Kidney glomerular epithelial cell (primary cell): ENCODE data around the gene HMCES.

ENCODE experiments used
- DNase-seq: peaks from one replicate; lab custom pipeline; 2025; lab: John Stamatoyannopoulos, UW

HMCES gene

DNA sequence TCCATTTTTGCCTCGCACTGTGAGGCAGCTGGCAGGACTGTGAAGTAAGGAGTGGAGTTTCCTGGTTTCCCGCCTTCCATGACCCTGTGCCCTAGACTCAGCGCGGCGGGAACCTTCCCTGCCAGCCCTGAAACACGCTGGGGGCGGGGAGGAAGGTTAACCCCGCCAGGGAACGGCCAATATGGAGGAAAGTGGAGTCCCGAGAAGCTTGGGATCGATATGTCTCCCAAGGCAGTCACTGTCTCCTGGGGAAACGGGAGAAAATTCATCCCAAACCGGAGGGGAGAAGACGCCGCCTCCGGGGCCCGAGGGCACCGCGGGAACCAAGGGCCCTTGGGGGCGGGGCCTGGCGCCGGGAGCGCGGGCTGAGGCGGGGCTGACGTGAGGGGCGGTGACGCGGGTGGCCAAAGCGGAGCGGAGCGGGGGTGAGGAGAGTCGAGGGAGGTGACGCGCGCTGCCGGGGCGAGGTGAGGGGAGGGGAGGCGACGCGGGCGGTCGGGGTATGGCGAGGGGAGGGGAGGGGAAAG lies at the start of gene HMCES:
Gene HMCES, plus strand, starts transcription at position 432 of the 527 bp plus-strand sequence. CDS start 863 bp downstream, outside the sequence.
- peak; percentile 52 for DNase-seq

GRCh38 chr3:129228891-129229585 lies 49.6 kb upstream of the HMCES start:
- peak; percentile 22 for DNase-seq

DNA sequence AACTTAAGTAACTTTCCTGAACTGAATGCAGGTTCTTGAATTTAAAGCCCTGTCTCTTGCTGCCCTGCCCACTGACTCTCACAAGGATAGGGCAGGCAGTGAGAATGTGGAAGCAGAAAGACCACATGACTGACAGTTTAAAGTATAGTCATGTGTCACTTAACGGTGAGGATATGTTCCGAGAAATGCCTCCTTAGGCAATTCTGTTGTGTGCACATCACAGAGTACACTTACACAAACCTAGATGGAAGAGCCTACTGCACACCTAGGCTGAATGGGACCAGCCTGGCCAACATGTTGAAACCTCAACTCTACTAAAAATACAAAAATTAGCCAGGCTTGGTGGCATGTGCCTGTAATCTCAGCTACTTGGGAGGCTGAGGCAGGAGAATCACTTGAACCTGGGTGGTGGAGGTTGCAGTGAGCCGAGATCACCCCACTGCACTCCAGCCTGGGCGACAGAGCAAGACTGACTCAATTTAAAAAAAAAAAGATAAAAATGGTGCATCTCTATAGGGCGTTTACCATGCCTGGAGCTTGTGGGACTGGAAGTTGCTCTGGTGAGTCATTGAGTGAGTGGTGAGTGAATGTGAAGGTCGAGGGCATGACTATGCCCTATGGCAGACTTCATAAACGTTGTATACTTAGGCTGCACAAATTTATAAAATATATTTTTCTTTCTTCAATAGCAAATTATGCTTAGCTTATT lies 48.2 kb upstream of the HMCES start:
- DNase-seq = peak; percentile 44

- DNase-seq = no peak
Measured at GRCh38 chr3:129231331-129232119, 47.1 kb upstream of the HMCES start.

- DNase-seq = no peak
Measured at GRCh38 chr3:129233538-129233937, 45.1 kb upstream of the HMCES start.

DNA sequence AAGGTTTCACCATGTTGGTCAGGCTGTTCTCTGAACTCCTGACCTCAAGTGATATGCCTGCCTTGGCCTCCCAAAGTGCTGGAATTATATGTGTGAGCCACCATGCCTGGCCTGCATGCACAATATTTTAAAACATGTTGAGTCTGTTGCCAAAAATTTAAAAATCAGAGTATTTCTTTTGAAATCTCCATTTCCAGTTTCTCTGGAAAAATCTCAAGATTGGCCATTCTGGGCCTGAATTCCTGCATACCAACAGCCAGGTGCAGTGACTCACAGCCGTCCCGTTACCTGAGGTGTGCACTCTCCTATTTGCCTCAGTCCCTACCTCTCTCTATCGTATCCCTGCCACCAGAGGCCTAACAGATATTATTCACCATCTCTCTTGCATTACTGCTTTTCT lies 44.2 kb upstream of the HMCES start:
- DNase-seq = no peak

GRCh38 chr3:129235344-129235917 lies 43.2 kb upstream of the HMCES start:
- DNase-seq = no peak

GRCh38 chr3:129238945-129239705 lies 39.5 kb upstream of the HMCES start:
- no peak for DNase-seq

GRCh38 chr3:129239991-129240390 lies 38.7 kb upstream of the HMCES start:
- DNase-seq = no peak

DNA sequence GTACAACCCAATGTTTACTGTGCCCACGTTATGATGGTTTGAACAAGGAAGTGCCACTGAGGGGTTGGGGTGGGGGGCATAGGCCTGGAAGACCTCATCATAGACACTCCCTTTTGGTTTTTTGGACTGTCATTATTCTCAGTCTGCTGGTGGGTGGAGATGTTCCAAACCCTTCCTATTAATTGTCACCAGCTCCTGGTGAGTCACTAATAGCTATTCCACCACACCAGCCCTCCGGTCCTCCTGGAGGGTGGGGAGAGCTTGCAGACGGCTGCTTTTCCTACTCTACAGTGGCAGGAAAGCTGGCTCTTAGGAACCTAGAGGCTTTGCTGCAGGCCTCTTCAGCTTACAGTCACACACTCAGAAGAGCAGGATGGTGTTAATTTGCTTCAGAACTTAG lies 38.2 kb upstream of the HMCES start:
- DNase-seq = no peak

GRCh38 chr3:129245141-129245540 lies 33.5 kb upstream of the HMCES start:
- DNase-seq = no peak

- peak; percentile 87 for DNase-seq
Measured at GRCh38 chr3:129245641-129246306, 32.9 kb upstream of the HMCES start.

DNA sequence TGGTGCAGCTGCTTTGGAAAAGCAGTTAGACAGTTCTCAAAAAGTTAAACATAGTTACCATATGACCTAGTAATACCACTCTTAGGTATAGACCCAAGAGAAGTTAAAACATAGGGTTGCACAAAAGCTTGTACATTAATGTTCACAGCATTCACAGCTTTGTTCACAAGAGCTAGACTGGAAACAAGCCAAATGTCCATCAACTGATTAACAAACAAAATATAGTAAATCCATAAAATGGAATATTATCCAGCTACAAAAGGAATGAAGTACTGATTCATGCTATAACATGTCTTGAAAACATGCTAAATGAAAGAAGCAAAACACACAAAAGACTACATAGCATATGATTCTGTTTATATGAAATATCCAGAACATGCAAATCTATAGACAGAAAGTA lies 32.0 kb upstream of the HMCES start:
- no peak for DNase-seq

GRCh38 chr3:129248286-129248979 lies 30.2 kb upstream of the HMCES start:
- DNase-seq = no peak

DNA sequence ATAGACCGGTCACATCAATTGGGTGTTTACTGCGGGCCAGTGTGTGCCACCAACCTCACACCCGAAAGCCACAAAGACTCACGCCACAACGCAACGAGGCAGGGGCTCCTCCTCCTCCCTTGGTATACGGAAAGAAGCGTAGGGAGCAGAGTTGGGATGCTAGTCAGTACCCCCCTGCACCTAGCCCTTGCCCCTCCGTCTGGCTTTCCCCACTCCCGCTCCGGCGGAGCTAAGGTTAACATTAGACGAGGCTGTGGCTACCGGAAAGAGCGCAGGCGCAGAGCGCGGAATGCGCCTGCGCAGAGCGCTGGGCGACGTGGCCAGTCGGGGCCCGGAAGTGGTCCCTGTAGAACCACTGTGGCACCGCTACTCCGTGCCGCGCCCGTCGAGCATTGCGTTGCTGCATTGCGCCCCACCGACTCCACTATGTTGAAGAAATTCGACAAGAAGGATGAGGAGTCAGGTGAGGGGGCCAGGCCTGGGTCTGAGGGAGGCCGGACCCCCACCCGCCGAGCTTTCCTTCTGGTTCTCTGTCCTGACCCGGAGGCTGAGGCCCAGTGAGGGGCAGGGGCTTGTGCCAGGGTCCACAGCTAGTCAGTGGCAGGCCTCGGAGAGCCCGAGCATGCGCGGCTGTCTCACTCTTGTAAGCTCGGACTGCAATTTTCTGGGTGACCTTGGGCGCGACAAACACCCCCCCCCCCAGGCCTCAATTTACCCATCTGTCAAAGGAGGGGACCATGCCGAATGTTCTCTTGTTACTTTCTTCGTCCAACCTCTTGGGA lies 29.2 kb upstream of the HMCES start, which contains the start of gene COPG1:
Gene COPG1, plus strand, starts transcription at position 323 of the 782 bp plus-strand sequence. Its CDS starts 104 bp downstream, at position 427.
- DNase-seq = peak; percentile 74

DNA sequence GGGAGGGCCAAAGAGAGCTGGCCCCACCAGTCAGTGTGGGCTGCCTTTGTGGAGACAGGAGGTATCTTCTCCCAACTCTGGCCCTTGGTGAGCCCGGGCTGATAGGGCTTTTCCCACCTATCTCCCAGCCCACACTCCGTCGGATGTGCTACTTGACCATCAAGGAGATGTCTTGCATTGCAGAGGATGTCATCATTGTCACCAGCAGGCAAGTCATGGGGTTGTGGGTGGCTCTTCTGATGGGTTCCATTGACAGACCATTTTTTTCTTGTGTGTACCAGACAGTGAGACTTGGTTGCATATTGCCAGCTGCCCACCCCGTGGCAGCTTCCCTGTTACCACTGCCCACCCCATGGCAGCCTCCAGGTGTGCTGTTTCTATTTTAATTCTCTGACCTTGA lies 25.9 kb upstream of the HMCES start:
- DNase-seq = no peak

DNA sequence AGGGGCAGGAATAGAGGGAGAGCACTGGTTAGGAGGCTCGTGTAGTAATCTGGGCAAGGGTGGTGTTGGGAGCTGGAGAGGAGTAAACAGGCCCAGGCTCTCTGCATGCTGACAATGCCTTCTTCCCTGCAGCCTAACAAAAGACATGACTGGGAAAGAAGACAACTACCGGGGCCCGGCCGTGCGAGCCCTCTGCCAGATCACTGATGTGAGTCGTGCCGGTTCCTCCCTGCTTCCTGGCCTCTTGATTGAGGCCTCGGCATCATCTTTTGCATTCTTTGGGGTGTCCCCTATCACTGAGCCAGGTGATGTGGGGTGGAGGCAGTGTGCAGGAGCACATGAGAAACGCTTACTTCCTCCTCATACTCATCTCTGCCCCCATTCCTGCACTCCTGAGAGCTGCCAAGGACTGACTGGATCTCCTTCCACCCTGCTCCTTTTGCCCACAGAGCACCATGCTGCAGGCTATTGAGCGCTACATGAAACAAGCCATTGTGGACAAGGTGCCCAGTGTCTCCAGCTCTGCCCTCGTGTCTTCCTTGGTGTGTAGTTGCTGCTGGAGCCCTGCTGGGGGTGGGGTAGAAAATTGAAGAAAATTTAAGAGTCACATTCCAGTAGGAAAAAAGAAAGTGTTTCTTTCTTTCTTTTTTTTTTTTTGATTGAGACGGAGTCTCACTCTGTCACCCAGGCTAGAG lies 24.0 kb upstream of the HMCES start:
- DNase-seq = no peak

DNA sequence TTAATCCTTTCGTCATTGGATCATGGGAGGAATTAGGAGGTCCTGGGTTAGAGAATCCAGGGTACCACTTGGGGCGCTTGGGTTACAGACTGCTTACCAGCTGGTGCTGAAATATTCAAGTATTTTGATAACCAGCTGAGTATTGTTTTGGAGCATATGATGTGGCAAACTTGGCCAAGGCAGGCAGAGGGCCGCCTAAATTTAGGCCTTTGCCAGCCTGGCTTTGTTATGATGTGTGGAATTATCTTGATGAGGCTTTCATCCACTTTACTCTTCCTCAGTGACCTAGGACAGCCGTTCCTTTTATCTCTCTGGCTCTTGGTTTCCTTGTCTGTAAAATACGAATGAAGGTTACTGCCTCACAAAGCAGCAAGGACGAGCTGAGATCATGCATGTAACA lies 22.4 kb upstream of the HMCES start:
- DNase-seq = no peak

DNA sequence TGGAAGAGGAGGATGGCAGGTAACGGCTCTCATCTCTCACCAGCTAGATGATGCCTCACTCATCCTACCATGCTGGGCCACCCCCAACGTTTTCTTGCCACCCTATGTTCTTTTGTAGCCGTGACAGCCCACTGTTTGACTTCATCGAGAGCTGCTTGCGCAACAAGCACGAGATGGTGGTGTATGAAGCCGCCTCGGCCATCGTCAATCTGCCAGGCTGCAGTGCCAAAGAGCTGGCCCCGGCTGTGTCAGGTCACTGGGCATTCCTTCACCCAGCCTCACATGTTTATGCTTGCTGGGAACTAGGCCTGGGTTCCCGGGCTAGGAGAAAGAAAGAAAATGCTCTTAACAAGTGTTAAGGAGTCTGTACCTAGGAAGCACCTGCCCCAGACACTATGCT lies 21.1 kb upstream of the HMCES start:
- no peak for DNase-seq
